GM12878 (cell line): ENCODE results near the gene CHRM4. TPM values are rescaled to one million over a fixed set of nuclear protein-coding genes. Genes with fewer than 3 reads are reported as not detected.

ENCODE experiments used
- ATAC-seq: fragments of 200-7000 bp; cut with Tn5 transposase; 3 replicates; pipeline ENCODE4 v1.9.1; 2020; ENCODE audit warnings: mild to moderate bottlenecking, moderate library complexity
- BruUV-seq: library from RNA; stranded (reverse); fragments of 400-500 nt; replicated peaks from 2 replicates; lab custom pipeline; 2021; lab: Mats Ljungman, UMichigan
- CTCF ChIA-PET: fragments of 300-600 bp; sonication (Branson Sonifier 250); formaldehyde crosslinking; extraction: SDS; loops from one replicate; lab custom pipeline; 2021; ENCODE audit warnings: inconsistent platforms; lab: Yijun Ruan, JAX
- POLR2A ChIA-PET: fragments of 350-600 bp; formaldehyde crosslinking; extraction: SDS; loops from one replicate; lab custom pipeline; 2021; ENCODE audit warnings: inconsistent platforms; lab: Charles Lee
- RAD21 ChIA-PET: fragments of 300-600 bp; sonication (Branson Sonifier 250); formaldehyde crosslinking; loops from one replicate; lab custom pipeline; 2023; ENCODE audit warnings: antibody characterized with exemption; ENCODE audit not compliant: unreplicated experiment; lab: Charles Lee
- SMC1A ChIA-PET: fragments of 300-600 bp; sonication (Branson Sonifier 250); formaldehyde crosslinking; loops from one replicate; lab custom pipeline; 2023; ENCODE audit not compliant: unreplicated experiment, uncharacterized antibody; lab: Charles Lee
- DNase-seq: peaks from one replicate; pipeline ENCODE4 v3.0.0-alpha.2; 2011; ENCODE audit warnings: low read depth, low spot score
- FAIRE-seq: peaks from 3 replicates; lab custom pipeline; 2011; peaks lifted over from hg19 to GRCh38; lab: Jason Lieb, UNC
- H2AFZ ChIP-seq: 2 replicates; pipeline ENCODE4 v1.6.0; 2011; ENCODE audit warnings: low read depth, low read length, control low read depth; ENCODE audit not compliant: control insufficient read depth
- H3K27ac ChIP-seq: 2 replicates; pipeline ENCODE4 v1.5.1; 2011; ENCODE audit warnings: control low read depth; ENCODE audit not compliant: control insufficient read depth, insufficient read depth
- H3K27me3 ChIP-seq, 2 experiments: replicated peaks in 1 of 2; 2 replicates each; pipeline versions ENCODE4 v1.6.0 to v1.6.1; 2011; ENCODE audit warnings: low read length in 1 of 2; ENCODE audit not compliant: control insufficient read depth in 2 of 2, insufficient read depth in 2 of 2
- H3K36me3 ChIP-seq, 2 experiments: 2 replicates each; pipeline ENCODE4 v1.5.1; 2011; ENCODE audit warnings: low read length in 1 of 2; ENCODE audit not compliant: control insufficient read depth in 2 of 2, insufficient read depth in 2 of 2
- H3K4me1 ChIP-seq: 2 replicates; pipeline ENCODE4 v1.6.1; 2011; ENCODE audit warnings: mild to moderate bottlenecking, low read length, moderate library complexity, mixed read lengths; ENCODE audit not compliant: control insufficient read depth, insufficient read depth
- H3K4me2 ChIP-seq: 2 replicates; pipeline ENCODE4 v1.6.0; 2011; ENCODE audit warnings: control low read depth; ENCODE audit not compliant: control insufficient read depth, insufficient read depth
- H3K4me3 ChIP-seq: fragments of 200-600 bp; sonication (generic); 2 replicates; pipeline ENCODE4 v1.5.1; 2016
- H3K79me2 ChIP-seq: 2 replicates; pipeline ENCODE4 v1.6.0; 2011; ENCODE audit warnings: low read length; ENCODE audit not compliant: control insufficient read depth, insufficient read depth
- H3K9ac ChIP-seq: 2 replicates; pipeline ENCODE4 v1.8.0; 2011; ENCODE audit warnings: low read length, control low read depth, mixed read lengths; ENCODE audit not compliant: control insufficient read depth, insufficient read depth
- H3K9me3 ChIP-seq: replicated peaks from 3 replicates; pipeline ENCODE4 v1.5.1; 2011; ENCODE audit warnings: mild to moderate bottlenecking, low read length; ENCODE audit not compliant: control insufficient read depth, insufficient read depth
- H4K20me1 ChIP-seq: 2 replicates; pipeline ENCODE4 v1.6.0; 2011; ENCODE audit not compliant: control insufficient read depth, insufficient read depth
- BCL11A ChIP-seq: IDR thresholded peaks from 2 replicates; pipeline ENCODE4 v1.6.1; 2011; ENCODE audit warnings: low read depth, low read length
- CBX3 ChIP-seq: fragments of 200-600 bp; sonication (generic); IDR thresholded peaks from 2 replicates; pipeline ENCODE4 v1.6.1; 2016; ENCODE audit warnings: low read depth, borderline replicate concordance
- CHD4 ChIP-seq: fragments of 200-600 bp; sonication (generic); IDR thresholded peaks from 2 replicates; pipeline ENCODE4 v1.6.1; 2016; ENCODE audit warnings: mild to moderate bottlenecking
- CREM ChIP-seq: IDR thresholded peaks from 2 replicates; pipeline ENCODE4 v1.6.1; 2014; ENCODE audit warnings: antibody characterized with exemption, low read depth
- EED ChIP-seq: sonication (generic); IDR thresholded peaks from 2 replicates; pipeline ENCODE4 v1.6.1; 2016; ENCODE audit warnings: antibody characterized with exemption, low read depth
- JUNB ChIP-seq: IDR thresholded peaks from 2 replicates; pipeline ENCODE4 v1.6.1; 2016; ENCODE audit warnings: antibody characterized with exemption, mild to moderate bottlenecking
- LARP7 ChIP-seq: fragments of 450-650 bp; IDR thresholded peaks from 2 replicates; pipeline ENCODE4 v1.6.1; 2017; ENCODE audit warnings: mild to moderate bottlenecking
- MTA3 ChIP-seq: IDR thresholded peaks from 2 replicates; pipeline ENCODE4 v1.6.1; 2012; ENCODE audit warnings: low read length, inconsistent platforms, borderline replicate concordance
- NFIC ChIP-seq: IDR thresholded peaks from 2 replicates; pipeline ENCODE4 v1.6.1; 2012; ENCODE audit warnings: low read depth, mild to moderate bottlenecking, inconsistent platforms, low read length, moderate library complexity
- NR2F1 ChIP-seq: fragments of 450-650 bp; conservative IDR thresholded peaks from 2 replicates; pipeline ENCODE4 v1.6.1; 2017; ENCODE audit warnings: mild to moderate bottlenecking
- POLR2AphosphoS5 ChIP-seq: IDR thresholded peaks from 2 replicates; pipeline ENCODE4 v1.6.1; 2011; ENCODE audit warnings: mild to moderate bottlenecking, low read length, inconsistent platforms
- RFX5 ChIP-seq: IDR thresholded peaks from 2 replicates; pipeline ENCODE4 v1.6.1; 2011; ENCODE audit warnings: low read depth, low read length, improper control_type of control experiment
- SIN3A ChIP-seq: IDR thresholded peaks from 2 replicates; pipeline ENCODE4 v1.6.1; 2012; ENCODE audit warnings: low read depth, low read length, improper control_type of control experiment
- TAF1 ChIP-seq: IDR thresholded peaks from 2 replicates; pipeline ENCODE4 v1.6.1; 2011; ENCODE audit warnings: mild to moderate bottlenecking, low read depth, low read length, borderline replicate concordance
- WGBS: methylation state at CpG from one replicate; pipeline ENCODE4 v1.1.6; 2016; ENCODE audit warnings: low lambda C conversion rate; ENCODE audit not compliant: insufficient replicate concordance, insufficient coverage; ENCODE audit errors: missing lambda C conversion rate; 5-methylcytosine and 5-hydroxymethylcytosine counted together
- in situ Hi-C: fragments of 300-500 bp; cut with MboI; formaldehyde crosslinking; loops from 9 replicates; pipeline ENCODE4 v1.14.3; 2018; ENCODE audit warnings: mixed read lengths
- intact Hi-C: fragments of 100-400 bp; cut with micrococcal nuclease; formaldehyde crosslinking; loops from one replicate; pipeline ENCODE4 v1.14.2; 2022; ENCODE audit not compliant: unreplicated experiment
- polyA plus RNA-seq, 11 experiments: library from polyadenylated mRNA; depleted of rRNA in 4 of 11; unstranded in 6 of 11; stranded (reverse) in 5 of 11; fragments of >200 nt; fragmentation: Nextera tagmentation in 4 of 11; fragmentation: Illumina TruSeq in 1 of 11; extraction: Ambion mirVana in 4 of 11; extraction: Trizol in 1 of 11; gene quantifications; 1 replicate in 1 of 11; 2 replicates in 10 of 11; pipeline versions ENCODE4 v1.2.1 to v1.2.3, GENCODE V29; 2011 to 2016; ENCODE audit warnings: inconsistent platforms in 2 of 11, missing spikeins in 2 of 11, low read depth in 1 of 11
- total RNA-seq, 4 experiments: library from RNA; depleted of rRNA in 3 of 4; stranded (reverse); fragments of >200 nt in 3 of 4; fragmentation: Illumina TruSeq in 1 of 4; extraction: Trizol in 1 of 4; gene quantifications; 2 replicates each; pipeline versions ENCODE4 v1.2.1 to v1.2.3, GENCODE V29; 2013 to 2021
- TF ChIP-seq, protein P1 (sequence below): fragments of 450-650 bp; IDR thresholded peaks from 2 replicates; pipeline ENCODE4 v1.6.1; 2017; ENCODE audit warnings: mild to moderate bottlenecking
- TF ChIP-seq, protein P2 (sequence below): fragments of 450-650 bp; IDR thresholded peaks from 2 replicates; pipeline ENCODE4 v1.6.1; 2017; ENCODE audit warnings: mild to moderate bottlenecking, low read depth, inconsistent platforms; ENCODE audit not compliant: poor library complexity, severe bottlenecking
- TF ChIP-seq, protein P3 (sequence below), 3 experiments: IDR thresholded peaks in 2 of 3; conservative IDR thresholded peaks in 1 of 3; 2 replicates each; pipeline ENCODE4 v1.5.1; 2011; ENCODE audit warnings: low read depth in 3 of 3, low read length in 3 of 3, mild to moderate bottlenecking in 3 of 3, control low read depth in 2 of 3, moderate library complexity in 2 of 3, inconsistent platforms in 1 of 3, mixed read lengths in 1 of 3; ENCODE audit not compliant: control insufficient read depth in 2 of 3, insufficient read depth in 1 of 3; ENCODE audit errors: extremely low read depth in 1 of 3
- TF ChIP-seq, protein P4 (sequence below): fragments of 450-650 bp; IDR thresholded peaks from 2 replicates; pipeline ENCODE4 v1.6.1; 2016; ENCODE audit warnings: mild to moderate bottlenecking
- TF ChIP-seq, protein P5 (sequence below): IDR thresholded peaks from 2 replicates; pipeline ENCODE4 v1.6.1; 2011; ENCODE audit warnings: low read depth, low read length, improper control_type of control experiment, borderline replicate concordance

Gene CHRM4
- total and polyA plus RNA-seq, 10 of the 15 experiments (the other 5 are each of a cell fraction or from before 2014, with no cell fraction given), result 0.12 to 0.23 (median 0.13) TPM; not detected in 7

DNA sequence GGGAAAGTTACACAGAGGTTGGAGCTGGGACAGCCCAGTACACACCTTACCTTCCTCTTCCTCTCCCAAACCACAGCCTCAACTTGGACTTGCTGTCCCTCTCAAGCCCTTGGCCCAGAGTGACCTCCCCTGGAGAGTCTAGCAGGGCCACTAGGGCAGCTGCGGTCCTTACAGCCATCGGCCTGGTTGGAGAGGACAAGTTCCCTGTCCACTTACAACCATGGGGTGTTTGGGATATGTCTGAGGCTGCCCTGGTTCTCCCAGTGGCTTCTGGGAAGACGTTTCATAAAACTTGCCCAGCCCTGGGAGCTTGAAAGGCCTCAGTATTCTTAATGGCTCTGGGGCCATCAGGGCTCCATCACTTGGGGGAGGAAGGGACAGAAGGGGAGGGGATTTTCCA is 57.4 kb downstream of the CHRM4 start:
- FAIRE-seq, result no peak
- DNase-seq, result no peak
- ATAC-seq, result no peak
- Histone ChIP-seq H3K9me3 (no peaks in the 10 kb centered on the region), H3K4me1 (no peaks in the 10 kb centered on the region; the same call in 1 of the 2 replicates), H3K79me2 (no peaks in the 10 kb centered on the region), H2AFZ (no peak overlapping the region), H3K27ac (no peak overlapping the region), H4K20me1 (no peaks in the 10 kb centered on the region), H3K36me3 (no peaks in the 10 kb centered on the region), H3K4me3 (no peak overlapping the region), H3K9ac (no peak overlapping the region), H3K4me2 (no peak overlapping the region), H3K27me3 (peaks cover 17 to 30% of the 10 kb centered on the region in 2 experiments)
- in situ Hi-C loops (no loop called here), intact Hi-C loops (no loop called here)
- POLR2A ChIA-PET, result no interaction called here
- CTCF ChIA-PET, result interaction anchor here (0.6 to 1.7 kb wide), 2 partner anchors 10 to 90 kb away, joined by 3 to 5 read pairs; no protein-coding TSS in a partner anchor
- RAD21 ChIA-PET, result no interaction called here
- no TSS peak for BruUV-seq
- WGBS, result 52% methylated on average over 3 of the region's 3 CpGs
- SMC1A ChIA-PET, result no interaction called here
- TF ChIP-seq, protein P1, sequence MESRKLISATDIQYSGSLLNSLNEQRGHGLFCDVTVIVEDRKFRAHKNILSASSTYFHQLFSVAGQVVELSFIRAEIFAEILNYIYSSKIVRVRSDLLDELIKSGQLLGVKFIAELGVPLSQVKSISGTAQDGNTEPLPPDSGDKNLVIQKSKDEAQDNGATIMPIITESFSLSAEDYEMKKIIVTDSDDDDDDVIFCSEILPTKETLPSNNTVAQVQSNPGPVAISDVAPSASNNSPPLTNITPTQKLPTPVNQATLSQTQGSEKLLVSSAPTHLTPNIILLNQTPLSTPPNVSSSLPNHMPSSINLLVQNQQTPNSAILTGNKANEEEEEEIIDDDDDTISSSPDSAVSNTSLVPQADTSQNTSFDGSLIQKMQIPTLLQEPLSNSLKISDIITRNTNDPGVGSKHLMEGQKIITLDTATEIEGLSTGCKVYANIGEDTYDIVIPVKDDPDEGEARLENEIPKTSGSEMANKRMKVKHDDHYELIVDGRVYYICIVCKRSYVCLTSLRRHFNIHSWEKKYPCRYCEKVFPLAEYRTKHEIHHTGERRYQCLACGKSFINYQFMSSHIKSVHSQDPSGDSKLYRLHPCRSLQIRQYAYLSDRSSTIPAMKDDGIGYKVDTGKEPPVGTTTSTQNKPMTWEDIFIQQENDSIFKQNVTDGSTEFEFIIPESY, result no peak
- TF ChIP-seq, protein P2, sequence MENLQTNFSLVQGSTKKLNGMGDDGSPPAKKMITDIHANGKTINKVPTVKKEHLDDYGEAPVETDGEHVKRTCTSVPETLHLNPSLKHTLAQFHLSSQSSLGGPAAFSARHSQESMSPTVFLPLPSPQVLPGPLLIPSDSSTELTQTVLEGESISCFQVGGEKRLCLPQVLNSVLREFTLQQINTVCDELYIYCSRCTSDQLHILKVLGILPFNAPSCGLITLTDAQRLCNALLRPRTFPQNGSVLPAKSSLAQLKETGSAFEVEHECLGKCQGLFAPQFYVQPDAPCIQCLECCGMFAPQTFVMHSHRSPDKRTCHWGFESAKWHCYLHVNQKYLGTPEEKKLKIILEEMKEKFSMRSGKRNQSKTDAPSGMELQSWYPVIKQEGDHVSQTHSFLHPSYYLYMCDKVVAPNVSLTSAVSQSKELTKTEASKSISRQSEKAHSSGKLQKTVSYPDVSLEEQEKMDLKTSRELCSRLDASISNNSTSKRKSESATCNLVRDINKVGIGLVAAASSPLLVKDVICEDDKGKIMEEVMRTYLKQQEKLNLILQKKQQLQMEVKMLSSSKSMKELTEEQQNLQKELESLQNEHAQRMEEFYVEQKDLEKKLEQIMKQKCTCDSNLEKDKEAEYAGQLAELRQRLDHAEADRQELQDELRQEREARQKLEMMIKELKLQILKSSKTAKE, result no peak
- TF ChIP-seq RFX5 (no peak), CHD4 (no peak), SIN3A (no peak), EED (no peak), NFIC (no peak), JUNB (no peak), MTA3 (no peak), BCL11A (no peak), LARP7 (no peak), CBX3 (no peak), POLR2AphosphoS5 (no peak), CREM (no peak), TAF1 (no peak), NR2F1 (no peak)
- TF ChIP-seq, protein P3, sequence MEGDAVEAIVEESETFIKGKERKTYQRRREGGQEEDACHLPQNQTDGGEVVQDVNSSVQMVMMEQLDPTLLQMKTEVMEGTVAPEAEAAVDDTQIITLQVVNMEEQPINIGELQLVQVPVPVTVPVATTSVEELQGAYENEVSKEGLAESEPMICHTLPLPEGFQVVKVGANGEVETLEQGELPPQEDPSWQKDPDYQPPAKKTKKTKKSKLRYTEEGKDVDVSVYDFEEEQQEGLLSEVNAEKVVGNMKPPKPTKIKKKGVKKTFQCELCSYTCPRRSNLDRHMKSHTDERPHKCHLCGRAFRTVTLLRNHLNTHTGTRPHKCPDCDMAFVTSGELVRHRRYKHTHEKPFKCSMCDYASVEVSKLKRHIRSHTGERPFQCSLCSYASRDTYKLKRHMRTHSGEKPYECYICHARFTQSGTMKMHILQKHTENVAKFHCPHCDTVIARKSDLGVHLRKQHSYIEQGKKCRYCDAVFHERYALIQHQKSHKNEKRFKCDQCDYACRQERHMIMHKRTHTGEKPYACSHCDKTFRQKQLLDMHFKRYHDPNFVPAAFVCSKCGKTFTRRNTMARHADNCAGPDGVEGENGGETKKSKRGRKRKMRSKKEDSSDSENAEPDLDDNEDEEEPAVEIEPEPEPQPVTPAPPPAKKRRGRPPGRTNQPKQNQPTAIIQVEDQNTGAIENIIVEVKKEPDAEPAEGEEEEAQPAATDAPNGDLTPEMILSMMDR (IDR thresholded peaks at IDR 0.05 in 2 of 3, conservative IDR thresholded peaks at IDR 0.05 in 1 of 3; ENCODE audit: control insufficient read depth in 2 of 3, extremely low read depth in 1 of 3, insufficient read depth in 1 of 3, low read depth in 3 of 3, low read length in 3 of 3), result no peak
- TF ChIP-seq, protein P4, sequence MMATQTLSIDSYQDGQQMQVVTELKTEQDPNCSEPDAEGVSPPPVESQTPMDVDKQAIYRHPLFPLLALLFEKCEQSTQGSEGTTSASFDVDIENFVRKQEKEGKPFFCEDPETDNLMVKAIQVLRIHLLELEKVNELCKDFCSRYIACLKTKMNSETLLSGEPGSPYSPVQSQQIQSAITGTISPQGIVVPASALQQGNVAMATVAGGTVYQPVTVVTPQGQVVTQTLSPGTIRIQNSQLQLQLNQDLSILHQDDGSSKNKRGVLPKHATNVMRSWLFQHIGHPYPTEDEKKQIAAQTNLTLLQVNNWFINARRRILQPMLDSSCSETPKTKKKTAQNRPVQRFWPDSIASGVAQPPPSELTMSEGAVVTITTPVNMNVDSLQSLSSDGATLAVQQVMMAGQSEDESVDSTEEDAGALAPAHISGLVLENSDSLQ, result no peak
- TF ChIP-seq, protein P5, sequence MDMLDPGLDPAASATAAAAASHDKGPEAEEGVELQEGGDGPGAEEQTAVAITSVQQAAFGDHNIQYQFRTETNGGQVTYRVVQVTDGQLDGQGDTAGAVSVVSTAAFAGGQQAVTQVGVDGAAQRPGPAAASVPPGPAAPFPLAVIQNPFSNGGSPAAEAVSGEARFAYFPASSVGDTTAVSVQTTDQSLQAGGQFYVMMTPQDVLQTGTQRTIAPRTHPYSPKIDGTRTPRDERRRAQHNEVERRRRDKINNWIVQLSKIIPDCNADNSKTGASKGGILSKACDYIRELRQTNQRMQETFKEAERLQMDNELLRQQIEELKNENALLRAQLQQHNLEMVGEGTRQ, result no peak
